ENCODE results near the gene CPVL. TPM values are rescaled to one million over a fixed set of nuclear protein-coding genes. Genes with fewer than 3 reads are reported as not detected.

The CPVL gene
- total and polyA plus RNA-seq, 2 donors (not counting 1 experiment from before 2014, with no cell fraction given), result 0.17 TPM; not detected in 1

DNA sequence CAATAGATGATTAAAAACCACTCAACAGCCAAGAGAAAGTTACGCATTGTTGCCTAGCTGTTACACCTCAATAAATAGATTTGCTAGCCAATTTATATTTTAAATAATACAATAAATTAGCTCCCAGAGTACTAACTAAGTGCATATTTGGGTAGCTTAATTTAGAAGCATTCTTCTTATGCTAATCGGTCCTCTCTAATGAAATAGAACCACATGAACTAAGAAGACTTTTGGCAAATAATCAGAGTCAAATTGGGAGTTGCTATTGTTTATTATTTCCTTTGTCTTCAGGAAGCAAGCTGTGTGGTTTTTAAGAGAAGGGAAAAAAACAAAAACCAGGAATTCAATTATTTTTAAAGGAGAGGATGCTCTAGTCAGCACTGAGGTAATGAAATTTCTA lies 139.2 kb downstream of the CPVL start:
- Histone ChIP-seq H3K9me3 (ENCODE audit: control insufficient read depth, insufficient read depth, low read depth, low read length) (no peaks in the 10 kb centered on the region), H3K4me2 (ENCODE audit: extremely low read depth, insufficient read depth, low read length) (no peak overlapping the region), H3K4me1 (ENCODE audit: control insufficient read depth, extremely low read depth, insufficient read depth, low read length) (no peaks in the 10 kb centered on the region), H2AFZ (ENCODE audit: low read length) (no peak overlapping the region), H3K27ac (ENCODE audit: insufficient read depth, low read length) (no peak overlapping the region), H3K79me2 (ENCODE audit: control insufficient read depth, insufficient read depth, low read length) (no peaks in the 10 kb centered on the region), H3K9ac (ENCODE audit: insufficient read depth, low read length) (no peak overlapping the region), H3K36me3 (ENCODE audit: control insufficient read depth, insufficient read depth, low read length) (no peaks in the 10 kb centered on the region), H3K4me3 (replicated peaks in 1 of 4; ENCODE audit: control extremely low read depth in 1 of 4, insufficient read depth in 1 of 4, low read depth in 3 of 4, low read length in 4 of 4) (no peak overlapping the region), H4K20me1 (ENCODE audit: control insufficient read depth, extremely low read depth, insufficient read depth, low read length) (no peaks in the 10 kb centered on the region), H3K27me3 (ENCODE audit: control insufficient read depth, insufficient read depth, low read length) (peaks cover 2% of the 10 kb centered on the region)
- DNase-seq (ENCODE audit: low read depth in 2 of 2), result no peak
- TF ChIP-seq EZH2 (IDR thresholded peaks at IDR 0.05; ENCODE audit: low read length, missing control alignments), result no peak
- TF ChIP-seq, protein P1, sequence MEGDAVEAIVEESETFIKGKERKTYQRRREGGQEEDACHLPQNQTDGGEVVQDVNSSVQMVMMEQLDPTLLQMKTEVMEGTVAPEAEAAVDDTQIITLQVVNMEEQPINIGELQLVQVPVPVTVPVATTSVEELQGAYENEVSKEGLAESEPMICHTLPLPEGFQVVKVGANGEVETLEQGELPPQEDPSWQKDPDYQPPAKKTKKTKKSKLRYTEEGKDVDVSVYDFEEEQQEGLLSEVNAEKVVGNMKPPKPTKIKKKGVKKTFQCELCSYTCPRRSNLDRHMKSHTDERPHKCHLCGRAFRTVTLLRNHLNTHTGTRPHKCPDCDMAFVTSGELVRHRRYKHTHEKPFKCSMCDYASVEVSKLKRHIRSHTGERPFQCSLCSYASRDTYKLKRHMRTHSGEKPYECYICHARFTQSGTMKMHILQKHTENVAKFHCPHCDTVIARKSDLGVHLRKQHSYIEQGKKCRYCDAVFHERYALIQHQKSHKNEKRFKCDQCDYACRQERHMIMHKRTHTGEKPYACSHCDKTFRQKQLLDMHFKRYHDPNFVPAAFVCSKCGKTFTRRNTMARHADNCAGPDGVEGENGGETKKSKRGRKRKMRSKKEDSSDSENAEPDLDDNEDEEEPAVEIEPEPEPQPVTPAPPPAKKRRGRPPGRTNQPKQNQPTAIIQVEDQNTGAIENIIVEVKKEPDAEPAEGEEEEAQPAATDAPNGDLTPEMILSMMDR (conservative IDR thresholded peaks at IDR 0.05 in 1 of 2, IDR thresholded peaks at IDR 0.05 in 1 of 2; ENCODE audit: low read depth in 1 of 2, low read length in 2 of 2), result no peak

DNA sequence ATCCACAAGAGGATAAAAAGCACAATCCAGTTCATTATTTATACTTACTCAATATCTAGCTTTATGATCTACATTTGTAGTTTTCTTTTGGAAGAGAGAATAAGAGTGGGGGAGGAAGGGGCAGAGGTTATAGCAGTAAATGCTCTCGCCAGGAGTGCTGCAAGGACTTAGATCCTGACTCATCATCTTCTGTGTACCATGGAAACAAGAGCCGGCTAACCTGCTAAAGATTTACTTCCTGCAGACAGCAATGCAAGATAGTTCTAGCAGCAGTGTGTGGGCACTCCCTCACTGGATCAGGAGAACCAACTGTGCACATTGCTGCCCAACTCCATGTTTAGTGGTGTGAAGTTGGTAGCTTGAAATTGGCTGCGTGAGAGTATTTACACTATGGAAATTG lies 140.5 kb downstream of the CPVL start:
- Histone ChIP-seq H3K4me3 (replicated peaks in 1 of 4; ENCODE audit: control extremely low read depth in 1 of 4, insufficient read depth in 1 of 4, low read depth in 3 of 4, low read length in 4 of 4) (no peak overlapping the region), H4K20me1 (ENCODE audit: control insufficient read depth, extremely low read depth, insufficient read depth, low read length) (no peaks in the 10 kb centered on the region), H2AFZ (ENCODE audit: low read length) (no peak overlapping the region), H3K9ac (ENCODE audit: insufficient read depth, low read length) (no peak overlapping the region), H3K36me3 (ENCODE audit: control insufficient read depth, insufficient read depth, low read length) (no peaks in the 10 kb centered on the region), H3K4me1 (ENCODE audit: control insufficient read depth, extremely low read depth, insufficient read depth, low read length) (no peaks in the 10 kb centered on the region), H3K27me3 (ENCODE audit: control insufficient read depth, insufficient read depth, low read length) (peaks cover 4% of the 10 kb centered on the region), H3K27ac (ENCODE audit: insufficient read depth, low read length) (no peak overlapping the region), H3K9me3 (ENCODE audit: control insufficient read depth, insufficient read depth, low read depth, low read length) (no peaks in the 10 kb centered on the region), H3K4me2 (ENCODE audit: extremely low read depth, insufficient read depth, low read length) (no peak overlapping the region), H3K79me2 (ENCODE audit: control insufficient read depth, insufficient read depth, low read length) (no peaks in the 10 kb centered on the region)
- no peak for TF ChIP-seq EZH2 (IDR thresholded peaks at IDR 0.05; ENCODE audit: low read length, missing control alignments)
- TF ChIP-seq, protein P1 (conservative IDR thresholded peaks at IDR 0.05 in 1 of 2, IDR thresholded peaks at IDR 0.05 in 1 of 2; ENCODE audit: low read depth in 1 of 2, low read length in 2 of 2), result no peak
- peak; percentile 46 to 73 for DNase-seq (ENCODE audit: low read depth in 2 of 2)

DNA sequence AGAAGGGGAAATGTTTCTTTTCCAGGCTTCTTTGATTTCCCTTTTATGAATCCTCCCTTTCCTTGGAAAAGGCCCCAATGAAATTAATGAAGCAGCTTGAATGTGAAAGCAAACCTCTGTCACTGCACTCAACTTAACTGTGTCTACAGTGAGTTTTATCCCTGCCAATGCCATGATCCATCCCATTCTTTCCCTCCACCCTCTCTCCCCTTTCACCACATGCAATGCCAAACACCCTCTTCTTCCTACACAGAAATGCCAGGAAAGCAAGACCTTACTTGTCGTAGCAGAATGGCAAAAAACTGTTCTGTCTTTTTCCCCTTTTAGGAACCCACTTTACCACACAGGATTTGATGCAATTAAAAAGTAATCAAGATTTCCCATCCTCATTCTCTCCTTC lies 140.9 kb downstream of the CPVL start:
- Histone ChIP-seq H3K9me3 (ENCODE audit: control insufficient read depth, insufficient read depth, low read depth, low read length) (no peaks in the 10 kb centered on the region), H3K79me2 (ENCODE audit: control insufficient read depth, insufficient read depth, low read length) (no peaks in the 10 kb centered on the region), H3K4me1 (ENCODE audit: control insufficient read depth, extremely low read depth, insufficient read depth, low read length) (no peaks in the 10 kb centered on the region), H3K4me2 (ENCODE audit: extremely low read depth, insufficient read depth, low read length) (no peak overlapping the region), H3K9ac (ENCODE audit: insufficient read depth, low read length) (no peak overlapping the region), H3K27ac (ENCODE audit: insufficient read depth, low read length) (no peak overlapping the region), H3K4me3 (replicated peaks in 1 of 4; ENCODE audit: control extremely low read depth in 1 of 4, insufficient read depth in 1 of 4, low read depth in 3 of 4, low read length in 4 of 4) (no peak overlapping the region), H2AFZ (ENCODE audit: low read length) (no peak overlapping the region), H3K36me3 (ENCODE audit: control insufficient read depth, insufficient read depth, low read length) (no peaks in the 10 kb centered on the region), H4K20me1 (ENCODE audit: control insufficient read depth, extremely low read depth, insufficient read depth, low read length) (no peaks in the 10 kb centered on the region), H3K27me3 (ENCODE audit: control insufficient read depth, insufficient read depth, low read length) (peaks cover 4% of the 10 kb centered on the region)
- DNase-seq (ENCODE audit: low read depth in 2 of 2), result no peak
- no peak for TF ChIP-seq EZH2 (IDR thresholded peaks at IDR 0.05; ENCODE audit: low read length, missing control alignments)
- TF ChIP-seq, protein P1 (conservative IDR thresholded peaks at IDR 0.05 in 1 of 2, IDR thresholded peaks at IDR 0.05 in 1 of 2; ENCODE audit: low read depth in 1 of 2, low read length in 2 of 2), result no peak

All from fibroblast of lung (primary cell).